NCI-H526 (cell line): ENCODE data around the gene SMARCAD1.
"Not testable (repeated sequence)": the region's sequence is repeated elsewhere in the genome, so short reads cannot be mapped to it uniquely, and the experiment has no call there.

Experiments
- DNase-seq, 2 experiments: peaks; one replicate each; lab custom pipeline; 2025; lab: John Stamatoyannopoulos, UW

SMARCAD1 gene

DNA sequence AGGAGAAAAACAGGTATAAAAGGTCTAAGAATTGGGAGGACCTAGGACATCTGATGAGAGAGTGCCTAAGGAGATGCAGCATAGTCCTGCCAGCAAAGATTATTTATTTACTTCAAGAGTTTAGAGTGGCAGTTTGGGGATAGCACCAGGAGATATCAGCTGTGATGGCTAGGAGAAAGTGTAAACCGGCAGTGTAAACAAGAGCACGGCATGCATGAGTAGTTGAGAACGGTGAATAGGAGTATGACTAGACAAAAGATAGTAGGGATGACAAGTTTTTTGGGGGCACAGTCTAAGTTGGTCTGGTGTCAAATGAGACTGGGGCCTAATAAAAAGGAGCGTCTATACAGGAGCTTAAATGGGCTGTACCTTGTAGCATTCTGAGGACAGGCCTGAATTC is 86.3 kb downstream of the SMARCAD1 start:
- DNase-seq, result not testable (repeated sequence)

DNA sequence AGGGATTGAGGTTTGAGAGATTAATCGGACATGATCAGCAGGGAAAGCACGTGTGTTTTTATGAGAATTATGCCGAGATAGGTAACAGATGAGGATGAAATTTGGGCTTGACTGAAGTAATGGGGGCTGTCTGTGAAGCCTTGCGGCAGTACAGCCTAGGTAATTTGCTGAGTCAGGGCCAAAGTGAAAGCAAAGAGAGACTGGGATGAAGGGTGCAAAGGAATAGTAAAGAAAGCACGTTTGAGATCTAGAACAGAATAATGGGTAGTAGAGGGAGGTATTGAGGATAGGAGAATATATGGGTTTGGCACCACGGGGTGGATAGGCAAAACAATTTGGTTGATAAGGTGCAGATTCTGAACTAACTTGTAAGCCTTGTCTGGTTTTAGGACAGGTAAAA is 87.8 kb downstream of the SMARCAD1 start:
- DNase-seq, result not testable (repeated sequence)

DNA sequence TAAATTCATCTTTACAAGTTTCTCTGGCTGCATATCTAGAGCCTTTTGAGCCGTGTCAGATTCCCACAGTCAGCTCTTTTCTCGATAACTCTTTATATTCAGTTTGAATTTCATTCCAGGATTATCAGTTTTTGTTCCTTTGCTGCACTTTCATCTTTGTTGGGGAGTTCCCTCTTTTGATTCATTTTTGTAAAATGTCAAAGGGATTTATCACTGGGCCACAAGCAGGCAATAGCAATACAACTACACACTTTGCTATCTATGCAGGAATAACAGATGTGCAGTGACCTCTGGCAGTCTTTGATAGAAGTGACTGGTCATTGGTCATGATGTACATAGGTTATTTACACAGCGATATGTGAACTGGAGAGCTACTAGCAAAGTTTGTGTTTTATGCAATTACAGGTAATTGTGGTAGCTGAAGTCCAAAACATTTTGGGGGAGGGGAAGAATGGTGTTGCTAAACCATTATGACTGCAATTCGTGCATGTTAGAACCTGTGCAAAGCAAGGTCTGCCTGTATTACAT is 91.1 kb downstream of the SMARCAD1 start:
- DNase-seq, result no peak

DNA sequence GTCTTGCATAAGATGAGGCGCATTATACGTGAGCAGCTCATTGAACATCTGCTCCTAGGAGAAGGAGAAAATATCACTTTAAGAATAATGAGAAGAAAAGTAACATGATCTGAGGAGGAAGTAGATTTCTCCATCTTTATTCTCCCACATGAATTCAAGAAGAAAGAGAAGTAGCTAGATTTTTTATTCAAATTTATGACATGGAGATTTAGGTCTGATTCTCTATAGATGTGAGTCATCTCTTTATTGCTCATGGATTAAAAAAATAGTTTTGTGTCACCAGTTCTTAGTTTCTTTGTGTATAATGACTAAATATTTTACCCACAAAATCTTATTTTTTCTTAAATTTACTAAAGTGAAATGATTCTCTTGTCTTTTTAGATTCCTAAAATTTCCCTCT is 94.5 kb downstream of the SMARCAD1 start:
- DNase-seq, result no peak

DNA sequence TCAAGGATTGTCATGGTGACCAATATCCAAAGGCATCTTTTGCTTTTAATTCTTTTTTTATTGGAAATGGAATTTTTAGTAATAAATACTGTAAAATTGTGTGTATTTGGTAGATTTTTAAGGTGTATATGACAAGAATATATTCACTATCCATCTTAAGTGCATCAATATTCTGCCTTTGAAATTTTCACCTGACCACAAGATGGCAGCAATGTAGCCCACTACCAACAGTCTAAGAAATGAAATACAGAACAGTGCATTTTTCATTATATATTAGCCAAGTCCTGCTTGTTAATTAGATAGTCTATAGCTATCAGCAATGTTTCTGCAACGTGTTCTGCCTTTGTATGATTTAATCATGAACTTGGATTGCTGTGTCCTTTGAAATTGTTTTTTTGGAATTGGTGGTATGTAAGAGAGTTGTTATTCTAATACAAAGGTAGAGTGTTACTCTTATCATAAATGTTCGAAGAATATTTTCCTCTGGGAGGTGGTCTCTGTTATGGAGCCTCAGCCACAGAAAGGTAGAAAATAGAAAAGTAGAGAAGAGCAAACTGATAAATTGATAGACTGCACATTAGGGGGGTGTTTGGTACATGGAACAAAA is 96.8 kb downstream of the SMARCAD1 start:
- DNase-seq, result peak in 1 of 2 experiments; percentile 49

DNA sequence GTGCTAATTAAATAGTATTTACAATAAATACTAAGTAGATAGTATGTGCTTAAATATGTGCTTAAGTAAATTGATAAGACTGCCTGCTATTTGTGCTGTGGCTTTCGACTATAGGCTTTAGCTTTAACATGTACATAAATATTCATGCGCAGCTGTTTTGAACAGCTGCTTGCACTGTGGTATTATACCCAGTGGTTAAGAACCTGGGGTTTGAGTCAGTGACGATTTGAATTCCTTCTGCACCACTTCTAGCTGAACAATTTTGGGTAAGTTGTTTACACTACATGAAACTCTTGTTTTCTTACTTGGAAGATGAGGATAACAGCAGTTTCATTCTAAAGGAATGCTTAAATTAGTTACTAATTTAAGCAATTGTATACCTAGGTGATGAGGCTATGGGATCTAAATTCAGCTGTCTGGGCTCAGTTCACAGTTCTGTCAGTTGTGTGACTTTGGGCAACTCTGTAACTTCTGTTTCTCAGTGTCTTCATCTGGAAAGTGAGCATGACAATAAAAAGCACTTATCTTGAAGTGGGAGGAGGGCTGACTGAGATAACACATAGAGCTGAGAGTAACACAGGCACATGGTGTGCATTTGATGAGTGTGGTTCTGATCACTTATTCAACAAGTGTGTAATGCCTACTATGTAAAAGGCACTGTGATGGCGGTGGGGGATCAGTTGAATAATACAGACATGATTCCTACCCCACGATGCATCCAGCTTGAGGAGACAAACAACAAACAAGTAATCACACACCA is 98.0 kb downstream of the SMARCAD1 start:
- no peak for DNase-seq

DNA sequence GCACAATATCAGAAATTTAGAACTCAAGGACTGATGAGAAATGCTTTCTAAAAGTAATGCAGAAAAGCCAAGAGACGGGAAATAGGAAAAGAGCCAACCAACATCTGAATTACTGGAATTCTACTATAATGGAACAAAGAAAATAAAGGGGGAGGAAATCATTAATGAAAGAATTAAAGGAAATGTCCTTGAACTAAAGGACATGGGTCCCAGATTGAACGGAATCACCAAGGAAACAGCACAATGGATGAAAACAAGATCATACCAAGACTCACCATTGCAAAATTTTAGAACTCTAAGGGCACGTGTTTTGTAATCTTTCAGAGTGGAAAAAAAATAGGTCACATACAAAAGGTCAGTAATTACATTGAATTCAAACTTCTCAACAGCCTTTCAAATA is 99.0 kb downstream of the SMARCAD1 start:
- DNase-seq, result no peak

DNA sequence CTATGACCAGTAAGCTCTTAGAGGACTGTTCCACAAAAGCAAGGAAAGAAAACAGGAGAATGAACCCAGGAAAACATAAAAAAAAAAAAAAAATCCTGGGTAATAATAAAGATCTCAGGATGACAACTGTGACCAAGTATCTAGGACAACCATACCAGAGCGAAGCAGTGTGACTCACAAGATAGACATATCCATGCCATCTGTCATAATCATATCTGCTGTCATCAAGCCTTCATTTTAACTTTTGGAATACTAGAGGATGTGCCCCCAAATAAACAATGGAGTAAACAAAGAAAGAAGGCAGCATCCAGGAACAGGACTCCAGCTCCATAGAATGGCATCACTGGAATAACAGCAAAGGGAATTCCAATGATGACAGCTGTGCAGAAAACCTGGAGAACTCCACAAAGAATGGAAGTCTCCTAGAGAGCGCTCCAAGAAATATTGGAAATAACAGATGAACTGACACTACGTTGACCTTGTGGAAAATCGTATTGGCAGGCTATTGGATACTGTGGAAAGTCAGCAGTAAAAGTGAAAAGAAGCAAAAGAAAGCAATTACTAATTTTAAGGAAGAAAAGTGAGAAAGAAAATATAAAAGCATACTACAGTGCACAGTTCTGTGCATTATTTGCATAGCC is 99.7 kb downstream of the SMARCAD1 start:
- DNase-seq, result no peak

DNA sequence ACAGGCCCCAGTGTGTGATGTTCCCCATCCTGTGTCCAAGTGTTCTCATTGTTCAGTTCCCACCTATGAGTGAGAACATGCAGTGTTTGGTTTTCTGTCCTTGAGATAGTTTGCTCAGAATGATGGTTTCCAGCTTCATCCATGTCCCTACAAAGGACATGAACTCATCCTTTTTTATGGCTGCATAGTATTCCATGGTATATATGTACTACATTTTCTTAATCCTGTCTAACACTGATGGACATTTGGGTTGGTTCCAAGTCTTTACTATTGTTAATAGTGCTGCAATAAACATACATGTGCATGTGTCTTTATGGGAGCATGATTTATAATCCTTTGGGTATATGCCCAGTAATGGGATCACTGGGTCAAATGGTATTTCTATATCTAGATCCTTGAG is 112.3 kb downstream of the SMARCAD1 start:
- DNase-seq, result not testable (repeated sequence)

DNA sequence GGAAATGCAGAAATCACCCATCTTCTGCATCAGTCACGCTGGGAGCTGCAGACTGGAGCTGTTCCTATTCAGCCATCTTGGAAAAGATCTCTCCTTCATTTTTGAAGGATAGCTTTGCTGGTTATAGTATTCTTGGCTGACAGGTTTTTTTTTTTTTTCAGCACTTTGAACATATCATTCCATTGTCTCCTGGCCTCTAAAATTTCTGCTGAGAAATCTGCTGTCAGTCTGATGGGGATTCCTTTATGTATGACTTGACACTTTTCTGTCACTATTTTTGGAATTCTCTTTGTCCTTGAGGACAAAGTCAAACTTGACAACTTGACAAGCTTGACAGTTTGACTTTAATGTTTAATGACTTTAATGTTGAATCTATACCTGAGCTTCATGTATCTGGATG is 118.2 kb downstream of the SMARCAD1 start:
- no peak for DNase-seq

DNA sequence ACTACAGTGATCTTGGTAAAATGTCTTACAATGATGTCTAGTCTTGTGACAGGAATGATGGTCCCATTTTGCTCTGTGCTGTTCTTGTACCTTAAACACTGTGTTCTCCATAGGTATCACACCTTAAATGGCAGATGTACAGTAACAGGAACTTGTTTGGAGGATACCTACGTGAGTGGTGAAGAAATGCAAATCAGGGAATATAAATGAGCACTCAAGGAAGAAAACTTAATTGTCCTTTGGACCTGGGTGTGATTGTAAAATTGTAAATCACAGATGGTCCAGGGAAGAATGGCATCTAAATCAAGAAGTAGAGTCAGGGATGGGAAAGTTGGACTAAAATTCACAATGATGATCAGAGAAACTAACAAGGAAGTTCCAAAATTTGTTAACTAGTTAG is 122.3 kb downstream of the SMARCAD1 start:
- DNase-seq, result no peak

DNA sequence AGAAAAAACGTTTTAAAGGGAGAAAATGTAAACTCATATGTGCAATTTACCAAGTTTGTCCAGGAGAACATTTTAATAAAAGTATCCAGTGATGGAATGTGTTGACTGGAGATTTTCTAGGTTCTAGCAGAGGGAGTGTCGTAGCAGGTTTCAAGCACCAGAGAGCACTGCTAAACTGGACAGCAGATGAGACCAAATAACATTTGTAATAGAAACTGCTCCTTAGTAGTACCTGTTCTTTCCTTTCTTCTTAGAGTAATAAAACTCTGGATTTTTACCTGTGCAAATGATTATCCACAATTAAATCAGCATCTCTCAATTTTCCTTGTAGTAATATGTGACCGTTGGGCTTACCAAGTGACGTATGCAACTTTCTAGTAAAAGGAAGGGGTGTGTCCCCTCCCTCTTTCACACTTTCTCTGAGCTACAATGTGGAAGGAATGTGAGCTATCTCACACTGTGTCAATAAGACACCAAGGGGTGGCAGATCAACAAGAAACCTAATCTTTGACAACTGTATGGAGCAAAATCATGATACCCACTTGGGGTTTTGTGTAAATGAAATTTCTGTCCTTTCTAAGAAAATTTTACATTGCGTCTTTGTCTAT is 125.4 kb downstream of the SMARCAD1 start:
- DNase-seq, result no peak

DNA sequence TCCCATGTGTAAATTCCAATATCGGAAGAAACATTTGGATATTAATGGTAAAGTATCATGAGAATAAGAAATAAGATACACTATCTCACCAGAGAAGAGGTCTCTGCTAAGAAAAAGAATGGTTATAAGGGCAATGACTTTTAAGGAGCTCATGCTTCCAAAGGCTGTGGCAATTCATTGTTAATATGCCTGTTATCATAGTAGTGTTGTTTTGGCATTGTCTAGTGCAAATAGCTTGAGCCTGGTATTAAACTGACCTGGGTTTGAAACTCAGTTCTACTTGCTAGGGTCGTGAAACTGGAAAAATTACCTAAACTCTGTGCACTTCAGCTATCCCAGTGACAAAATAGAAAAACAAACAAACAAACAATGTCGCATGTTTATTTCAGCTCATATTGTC is 126.2 kb downstream of the SMARCAD1 start:
- DNase-seq, result no peak

DNA sequence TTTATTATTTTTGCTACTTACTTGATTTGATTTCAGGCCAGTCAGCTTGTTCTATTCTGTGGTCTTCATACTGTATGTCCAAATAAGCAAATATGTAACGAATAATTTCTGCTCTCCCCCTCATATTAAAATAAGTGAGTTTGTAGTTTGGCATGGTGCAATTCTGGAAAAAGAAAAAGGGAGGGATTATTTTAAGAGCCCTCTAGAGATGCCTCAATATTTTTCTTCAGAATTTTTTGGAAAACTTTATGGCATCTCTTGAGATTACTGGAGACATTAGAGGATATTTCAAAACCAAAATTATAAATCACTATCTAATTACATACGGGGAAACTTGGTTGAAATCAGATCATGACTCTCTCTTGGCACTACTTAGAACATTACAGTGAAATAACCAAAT is 126.8 kb downstream of the SMARCAD1 start:
- DNase-seq, result no peak

DNA sequence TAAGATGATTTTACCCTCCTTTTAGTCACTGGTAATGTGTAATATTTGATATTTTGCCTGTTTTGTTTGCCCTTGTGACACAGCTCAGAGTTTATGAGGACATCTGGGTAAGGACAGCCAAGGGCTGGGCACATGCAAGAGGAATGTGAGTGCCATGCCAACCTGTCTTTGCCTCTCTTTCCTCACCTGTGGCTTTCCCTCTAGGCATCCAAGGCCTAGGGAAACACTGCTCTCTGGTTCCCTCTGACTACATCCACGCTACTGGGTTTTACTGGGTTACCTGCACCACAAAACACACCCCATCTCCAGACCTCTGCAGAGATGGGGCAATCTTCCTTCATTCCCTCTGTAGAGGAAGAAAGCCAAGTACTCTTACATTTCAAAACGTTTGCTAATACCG is 127.3 kb downstream of the SMARCAD1 start:
- no peak for DNase-seq

DNA sequence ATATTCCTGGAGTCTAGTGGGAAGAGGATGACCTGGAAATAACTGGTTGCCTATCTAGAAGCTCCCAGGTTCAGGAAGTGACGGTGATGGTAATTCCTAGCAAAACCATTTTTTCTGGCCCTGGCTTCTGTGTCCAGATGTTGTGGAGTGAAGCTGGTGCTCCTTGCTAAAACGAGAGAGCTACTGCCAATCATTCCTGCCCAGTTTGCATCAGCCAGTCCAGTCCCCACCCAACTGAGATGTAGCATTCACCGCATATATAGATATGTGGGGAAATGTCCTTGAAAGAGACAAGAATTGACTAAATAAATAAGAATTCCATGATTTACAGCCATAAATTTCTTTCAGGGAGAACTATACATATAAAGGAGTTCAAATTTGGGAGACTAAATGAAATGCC is 128.6 kb downstream of the SMARCAD1 start:
- DNase-seq, result no peak

DNA sequence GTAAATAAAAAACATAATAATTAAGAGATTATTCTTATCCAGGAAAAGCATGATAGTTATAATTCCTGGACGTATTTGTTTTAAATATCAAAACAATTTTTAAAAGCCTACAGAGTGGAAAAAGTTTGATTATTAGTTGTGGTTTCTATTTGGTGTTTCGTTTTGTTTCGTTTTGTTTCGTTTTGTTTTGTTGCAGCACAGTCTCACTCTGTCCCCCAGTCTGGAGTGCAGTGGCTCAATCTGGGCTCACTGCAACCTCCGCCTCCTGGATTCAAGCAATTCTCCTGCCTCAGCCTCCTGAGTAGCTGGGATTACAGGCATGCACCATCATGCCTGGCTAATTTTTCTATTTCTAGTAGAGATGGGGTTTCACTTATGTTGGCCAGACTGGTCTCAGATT is 129.1 kb downstream of the SMARCAD1 start:
- DNase-seq, result not testable (repeated sequence)

DNA sequence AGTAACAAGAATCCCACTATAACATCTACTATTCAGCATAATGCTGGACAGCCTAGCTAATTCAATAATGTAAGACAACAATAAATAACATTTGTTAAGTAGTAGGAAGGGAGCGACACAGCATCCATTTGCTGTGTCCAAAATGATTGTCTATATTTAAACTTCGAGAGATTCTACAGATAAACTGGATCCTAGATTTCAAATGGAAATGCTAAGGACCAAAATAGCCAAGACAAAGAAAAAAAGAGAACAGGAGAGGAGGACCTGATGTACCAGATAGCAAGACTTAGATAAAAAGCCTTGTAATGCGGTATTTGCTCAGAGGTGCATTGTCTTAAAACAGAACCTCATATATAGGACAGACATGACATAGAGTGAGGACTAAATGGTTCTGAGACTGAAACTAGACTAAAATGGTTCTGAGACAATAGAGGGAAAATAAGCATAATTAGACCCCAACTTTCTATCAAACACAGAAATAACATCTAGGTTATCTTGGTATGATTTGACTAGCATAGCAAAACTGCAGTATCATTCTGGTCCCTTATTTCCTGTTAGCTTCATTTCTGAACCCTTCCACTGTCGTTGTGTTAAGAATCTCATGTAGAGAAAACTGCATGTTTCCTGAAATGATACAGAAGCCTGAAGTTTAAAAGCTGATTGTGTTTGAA is 131.2 kb downstream of the SMARCAD1 start:
- no peak for DNase-seq

DNA sequence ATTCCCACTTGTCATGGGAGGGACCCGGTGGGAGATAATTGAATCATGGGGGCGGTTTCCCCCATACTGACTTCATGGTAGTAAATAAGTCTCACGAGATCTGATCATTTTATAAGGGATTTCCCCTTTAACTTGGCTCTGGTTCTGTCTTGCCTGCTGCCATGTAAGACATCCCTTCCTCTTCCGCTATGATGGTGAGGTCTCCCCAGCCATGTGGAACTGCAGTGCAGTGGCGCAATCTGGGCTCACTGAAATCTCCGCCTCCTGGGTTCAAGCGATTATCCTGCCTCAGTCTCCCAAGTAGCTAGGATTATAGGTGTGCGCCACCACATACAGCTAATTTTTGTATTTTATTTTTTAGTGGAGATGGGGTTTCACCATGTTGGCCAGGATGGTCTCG is 132.1 kb downstream of the SMARCAD1 start:
- DNase-seq, result no peak
